Kidney (tissue), 14 donors: ENCODE data around the gene SLC1A2. TPM values are rescaled to one million over a fixed set of nuclear protein-coding genes. Genes with fewer than 3 reads are reported as not detected.

Source experiments
- DNase-seq, 5 donors: peaks; one replicate each; pipeline ENCODE4 v3.0.0-alpha.2; 2013 to 2020
- FAIRE-seq: peaks from 2 replicates; lab custom pipeline; 2012; peaks lifted over from hg19 to GRCh38; lab: Jason Lieb, UNC
- H3K27ac ChIP-seq, 2 donors: one replicate each; pipeline ENCODE4 v1.7.0; 2013; ENCODE audit warnings: low read depth in 2 of 2, low read length in 2 of 2, inconsistent platforms in 1 of 2
- H3K27me3 ChIP-seq: one replicate; pipeline ENCODE4 v1.7.1; 2013; ENCODE audit warnings: low read length, inconsistent platforms; ENCODE audit not compliant: control insufficient read depth, insufficient read depth
- H3K36me3 ChIP-seq, 3 donors: one replicate each; pipeline versions ENCODE4 v1.7.0 to v1.7.1; 2013; ENCODE audit warnings: low read length in 3 of 3, control low read depth in 1 of 3, inconsistent platforms in 1 of 3; ENCODE audit not compliant: insufficient read depth in 3 of 3, control insufficient read depth in 2 of 3
- H3K4me1 ChIP-seq, 3 donors: one replicate each; pipeline versions ENCODE4 v1.7.0 to v1.7.1; 2013; ENCODE audit warnings: low read length in 3 of 3, inconsistent platforms in 1 of 3, low read depth in 1 of 3; ENCODE audit not compliant: control insufficient read depth in 2 of 3, insufficient read depth in 2 of 3
- H3K4me3 ChIP-seq, 3 donors: one replicate each; pipeline versions ENCODE4 v1.7.0 to v1.8.1; 2013; ENCODE audit warnings: low read length in 3 of 3, control low read depth in 1 of 3, inconsistent platforms in 1 of 3
- H3K9ac ChIP-seq, 3 donors: one replicate each; pipeline versions ENCODE4 v1.7.0 to v1.7.1; 2013; ENCODE audit warnings: low read length in 3 of 3, control low read depth in 1 of 3, inconsistent platforms in 1 of 3
- H3K9me3 ChIP-seq, 3 donors: one replicate each; pipeline versions ENCODE4 v1.7.0 to v1.7.1; 2013; ENCODE audit warnings: low read length in 3 of 3, control low read depth in 1 of 3, inconsistent platforms in 1 of 3; ENCODE audit not compliant: control insufficient read depth in 2 of 3, insufficient read depth in 1 of 3
- intact Hi-C: fragments of 100-400 bp; cut with DNase I; formaldehyde crosslinking; loops from one replicate; pipeline ENCODE4 v1.11.1; 2022
- polyA plus RNA-seq: library from polyadenylated mRNA; stranded (reverse); fragments of 350-450 nt; fragmentation: Illumina TruSeq; extraction: RNeasy Lipid Tissue Mini Kit (QIAGEN cat#74804); gene quantifications from one replicate; pipeline ENCODE4 v1.2.3, GENCODE V29; 2014; ENCODE audit warnings: low read depth, low replicate concordance; ENCODE audit not compliant: insufficient read depth
- total RNA-seq: library from RNA; stranded (reverse); fragmentation: NEBNext Ultra II Directional; extraction: Animal tissue kit (Norgen Biotek cat#: 25700); gene quantifications from one replicate; pipeline ENCODE4 v1.2.1, GENCODE V29; 2021
- TF ChIP-seq, protein P1 (sequence below): IDR thresholded peaks from 3 replicates; pipeline ENCODE4 v1.5.1; 2012; ENCODE audit warnings: mild to moderate bottlenecking, moderate library complexity, borderline replicate concordance; ENCODE audit not compliant: insufficient read depth; ENCODE audit errors: extremely low read depth
- donor health status: control.
- donor health status: control.
- donor health status: control.
- donor health status: control.
- donor health status: control.
- donor health status: DM: yes; HTN: yes; CAD: no.
- donor health status: Normal renal cell carcinoma (clear cell type).

Gene SLC1A2
- total and polyA plus RNA-seq, 2 donors from 2014 or later = 0.11 to 0.28 TPM

DNA sequence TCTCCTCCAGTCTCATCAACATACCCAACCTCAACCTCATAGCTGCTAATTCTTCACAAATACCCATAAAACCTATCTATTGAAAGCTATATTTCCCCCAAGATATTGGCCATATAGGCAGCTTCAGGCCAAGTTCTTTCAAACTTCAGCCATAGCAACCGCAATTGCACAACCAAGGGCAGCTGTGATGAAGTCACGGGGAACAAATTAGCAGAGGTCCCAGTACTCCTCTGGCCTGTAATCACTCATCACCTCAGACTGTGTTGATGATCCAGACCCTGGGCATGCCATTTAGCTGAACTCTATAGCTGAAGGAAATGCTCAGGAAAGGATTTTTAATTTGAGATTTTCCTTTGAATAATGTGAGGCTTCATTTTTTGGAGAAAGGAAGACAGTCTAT is 84.1 kb downstream of the SLC1A2 start:
- TF ChIP-seq, protein P1, sequence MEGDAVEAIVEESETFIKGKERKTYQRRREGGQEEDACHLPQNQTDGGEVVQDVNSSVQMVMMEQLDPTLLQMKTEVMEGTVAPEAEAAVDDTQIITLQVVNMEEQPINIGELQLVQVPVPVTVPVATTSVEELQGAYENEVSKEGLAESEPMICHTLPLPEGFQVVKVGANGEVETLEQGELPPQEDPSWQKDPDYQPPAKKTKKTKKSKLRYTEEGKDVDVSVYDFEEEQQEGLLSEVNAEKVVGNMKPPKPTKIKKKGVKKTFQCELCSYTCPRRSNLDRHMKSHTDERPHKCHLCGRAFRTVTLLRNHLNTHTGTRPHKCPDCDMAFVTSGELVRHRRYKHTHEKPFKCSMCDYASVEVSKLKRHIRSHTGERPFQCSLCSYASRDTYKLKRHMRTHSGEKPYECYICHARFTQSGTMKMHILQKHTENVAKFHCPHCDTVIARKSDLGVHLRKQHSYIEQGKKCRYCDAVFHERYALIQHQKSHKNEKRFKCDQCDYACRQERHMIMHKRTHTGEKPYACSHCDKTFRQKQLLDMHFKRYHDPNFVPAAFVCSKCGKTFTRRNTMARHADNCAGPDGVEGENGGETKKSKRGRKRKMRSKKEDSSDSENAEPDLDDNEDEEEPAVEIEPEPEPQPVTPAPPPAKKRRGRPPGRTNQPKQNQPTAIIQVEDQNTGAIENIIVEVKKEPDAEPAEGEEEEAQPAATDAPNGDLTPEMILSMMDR = no peak
- H3K4me1 ChIP-seq = peaks cover 0 to 3% (median 0%) of the 10 kb centered on the region in 3 donors
- no peak for DNase-seq
- no peak overlapping the region for H3K27ac ChIP-seq
- no peak for FAIRE-seq
- no peaks in the 10 kb centered on the region for H3K9me3 ChIP-seq
- H3K4me3 ChIP-seq = no peak overlapping the region
- no peak overlapping the region for H3K9ac ChIP-seq
- no peaks in the 10 kb centered on the region for H3K27me3 ChIP-seq
- H3K36me3 ChIP-seq = no peaks in the 10 kb centered on the region
- intact Hi-C loops = no loop called here

DNA sequence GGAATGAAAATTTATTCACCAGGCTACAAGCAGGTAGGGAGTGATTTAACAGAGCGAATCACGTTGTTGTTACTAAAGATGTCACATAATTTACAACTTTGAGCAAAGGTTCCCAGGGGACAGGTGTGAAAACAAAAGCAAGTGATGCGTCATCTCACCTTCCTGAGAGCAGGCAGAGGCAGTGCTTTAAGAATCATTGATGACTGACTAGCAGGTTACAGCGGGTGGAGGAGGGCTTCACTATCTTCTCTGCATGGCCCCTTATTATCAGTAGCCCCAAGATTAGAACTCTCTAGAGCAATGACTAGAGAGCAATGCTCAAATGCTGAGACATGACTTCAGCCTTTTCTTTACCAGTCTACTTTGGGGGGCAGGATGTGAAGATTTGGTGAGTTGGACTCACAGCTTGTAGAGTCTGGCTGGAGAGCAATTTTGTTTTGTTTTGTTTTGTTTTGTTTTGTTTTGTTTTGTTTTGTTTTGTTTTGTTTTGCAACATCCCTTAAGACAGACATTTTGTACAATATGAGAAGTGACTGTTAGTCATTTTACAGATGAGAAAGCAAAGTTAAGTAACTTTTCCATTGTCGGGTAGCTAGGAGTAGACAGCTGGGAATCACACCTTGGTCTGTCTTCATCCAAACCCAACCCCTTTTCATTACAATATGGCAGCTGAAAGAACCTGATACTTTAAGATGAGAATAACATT is 84.8 kb downstream of the SLC1A2 start:
- TF ChIP-seq, protein P1 = no peak
- Histone ChIP-seq H3K36me3 (no peaks in the 10 kb centered on the region), H3K9ac (no peak overlapping the region), H3K27me3 (no peaks in the 10 kb centered on the region), H3K27ac (no peak overlapping the region), H3K4me3 (no peak overlapping the region), H3K9me3 (no peaks in the 10 kb centered on the region), H3K4me1 (peaks cover 0 to 3% (median 0%) of the 10 kb centered on the region in 3 donors)
- intact Hi-C loops = no loop called here
- FAIRE-seq (no peak), DNase-seq (no peak)

DNA sequence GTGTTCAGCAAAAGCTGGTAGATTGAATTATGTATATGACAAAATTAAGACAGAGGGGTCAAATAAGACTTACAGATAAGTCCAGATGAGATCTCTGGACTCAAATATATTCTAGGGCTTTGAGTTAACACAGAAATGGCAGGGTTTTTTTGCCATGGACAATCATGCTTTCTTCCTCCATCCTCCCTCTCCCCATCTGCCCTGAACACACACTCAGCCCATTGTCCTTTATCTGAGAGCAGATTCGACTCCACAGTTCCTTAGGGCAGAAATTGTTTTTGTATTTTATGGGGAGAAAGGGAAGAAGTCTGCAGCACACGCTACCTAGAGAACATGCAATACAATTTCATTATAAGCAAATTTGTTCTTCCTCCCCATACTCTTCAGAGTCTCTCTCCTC is 86.8 kb downstream of the SLC1A2 start:
- H3K9ac ChIP-seq = no peak overlapping the region
- intact Hi-C loops = no loop called here
- TF ChIP-seq, protein P1 = no peak
- no peaks in the 10 kb centered on the region for H3K9me3 ChIP-seq
- H3K36me3 ChIP-seq = no peaks in the 10 kb centered on the region
- H3K4me3 ChIP-seq = no peak overlapping the region
- FAIRE-seq (no peak), DNase-seq (no peak)
- no peak overlapping the region for H3K27ac ChIP-seq
- H3K4me1 ChIP-seq = peaks cover 0 to 3% (median 0%) of the 10 kb centered on the region in 3 donors
- H3K27me3 ChIP-seq = no peaks in the 10 kb centered on the region
